Activated T-cell treated with anti-CD3 and anti-CD28 coated beads, Interleukin-2, amount 50 U/mL, for 1 hour (primary cell): Measurements from ENCODE around the gene RAB5B.
"Not testable (repeated sequence)": the region's sequence is repeated elsewhere in the genome, so short reads cannot be mapped to it uniquely, and the experiment has no call there.

Experiments
- DNase-seq: peaks from one replicate; pipeline ENCODE4 v3.0.0-alpha.2; 2020

The RAB5B gene

GRCh38 chr12:55984861-55985260, 11.0 kb downstream of the RAB5B start:
- no peak for DNase-seq

DNA sequence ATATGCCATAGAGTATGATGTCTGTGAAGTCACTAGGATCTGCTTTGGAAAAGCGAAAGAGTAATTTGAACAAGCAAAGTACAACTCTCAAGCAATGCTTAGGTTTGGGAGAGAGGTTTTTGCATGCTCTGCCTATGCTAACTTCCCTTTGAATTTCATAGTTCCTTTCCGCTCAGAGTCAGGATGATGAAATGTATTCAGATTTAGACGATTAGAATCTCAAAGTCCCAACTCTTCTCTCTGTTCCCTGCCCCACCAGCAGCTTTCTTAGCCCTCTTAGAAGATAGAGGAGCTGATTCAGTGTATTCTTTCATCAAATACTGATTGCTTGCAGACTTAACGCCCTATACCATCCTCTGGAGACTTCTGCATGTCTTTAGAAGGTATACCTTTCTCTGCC, 11.5 kb downstream of the RAB5B start:
- DNase-seq: no peak

DNA sequence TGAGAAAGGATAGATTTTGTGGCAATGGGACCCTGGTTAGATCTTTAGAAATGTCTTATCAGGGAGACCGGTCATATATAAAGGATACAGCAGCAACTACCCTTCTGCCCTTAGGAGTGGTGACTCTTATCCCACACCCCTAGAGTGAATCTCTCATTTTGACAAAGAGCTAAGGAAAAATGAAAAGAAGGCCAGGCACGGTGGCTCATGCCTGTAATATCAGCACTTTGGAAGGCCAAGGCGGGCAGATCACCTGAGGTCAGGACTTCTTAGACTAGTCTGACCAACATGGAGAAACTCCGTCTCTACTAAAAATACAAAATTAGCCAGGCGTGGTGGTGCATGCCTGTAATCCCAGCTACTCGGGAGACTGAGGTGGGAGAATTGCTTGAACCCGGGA, 12.1 kb downstream of the RAB5B start:
- DNase-seq: not testable (repeated sequence)

DNA sequence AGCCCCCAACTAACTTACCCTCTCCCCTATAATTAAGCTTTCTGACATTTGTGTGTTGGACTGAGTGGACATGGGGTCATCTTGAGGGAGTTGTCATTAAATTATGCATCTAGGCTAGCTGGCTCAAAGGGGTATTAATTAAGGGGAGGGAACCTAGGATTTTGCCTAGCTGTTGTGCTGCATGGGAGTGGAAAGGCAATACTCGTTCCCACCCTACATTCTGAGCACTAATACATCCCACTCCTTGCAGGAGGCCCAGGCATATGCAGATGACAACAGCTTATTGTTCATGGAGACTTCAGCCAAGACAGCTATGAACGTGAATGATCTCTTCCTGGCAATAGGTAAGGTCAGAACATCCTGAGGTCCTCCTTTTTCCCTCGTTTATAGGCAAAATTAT, 17.2 kb downstream of the RAB5B start:
- DNase-seq: no peak

GRCh38 chr12:55993230-55993853, 19.5 kb downstream of the RAB5B start:
- no peak for DNase-seq

DNA sequence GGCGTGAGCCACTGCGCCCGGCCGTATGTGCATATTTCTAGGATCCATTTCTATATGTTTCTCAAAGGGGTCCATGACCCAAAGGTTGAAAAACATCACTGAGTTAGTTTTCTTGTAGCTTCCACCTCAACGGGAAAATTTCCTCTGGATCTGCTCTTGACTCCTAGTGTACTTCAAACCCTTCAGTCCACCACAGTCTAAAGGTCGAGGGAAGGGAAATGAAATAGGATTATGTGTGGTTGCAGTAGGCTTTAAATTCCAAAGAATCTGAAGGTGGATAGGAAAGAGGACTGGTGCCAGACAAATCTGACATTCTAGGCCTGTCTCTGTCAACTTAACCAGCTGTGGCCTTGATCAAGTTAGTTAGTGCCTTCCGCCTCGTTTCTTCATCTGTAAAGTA, 21.5 kb downstream of the RAB5B start:
- DNase-seq: no peak

- peak; percentile 56 for DNase-seq
These were observed 22.4 kb downstream of the RAB5B start for GRCh38 chr12:55996201-55996714.

GRCh38 chr12:55996715-55997534, 23.0 kb downstream of the RAB5B start, which contains the start of gene SUOX:
SUOX (plus strand) TSS chr12:55997276; CDS start chr12:56002222, 4,946 bp downstream.
- DNase-seq: no peak

DNA sequence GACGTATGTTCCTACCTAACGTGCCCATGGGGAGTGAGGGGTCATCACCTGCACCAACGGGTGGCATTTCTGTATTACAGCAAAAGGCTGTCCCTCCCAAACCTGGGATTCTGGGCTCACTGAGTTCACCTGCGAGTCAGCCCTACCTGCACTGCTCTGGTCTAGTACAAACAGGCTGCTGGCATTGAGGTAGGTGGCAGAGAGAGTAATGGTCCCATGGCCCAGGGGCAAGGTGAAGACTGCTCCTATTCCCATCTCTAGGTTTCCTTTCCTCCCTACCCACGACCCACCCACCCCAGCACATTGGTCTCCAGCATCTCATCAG, 23.6 kb downstream of the RAB5B start:
- no peak for DNase-seq

- not testable (repeated sequence) for DNase-seq
These were observed 25.6 kb downstream of the RAB5B start for GRCh38 chr12:55999522-55999921.

DNA sequence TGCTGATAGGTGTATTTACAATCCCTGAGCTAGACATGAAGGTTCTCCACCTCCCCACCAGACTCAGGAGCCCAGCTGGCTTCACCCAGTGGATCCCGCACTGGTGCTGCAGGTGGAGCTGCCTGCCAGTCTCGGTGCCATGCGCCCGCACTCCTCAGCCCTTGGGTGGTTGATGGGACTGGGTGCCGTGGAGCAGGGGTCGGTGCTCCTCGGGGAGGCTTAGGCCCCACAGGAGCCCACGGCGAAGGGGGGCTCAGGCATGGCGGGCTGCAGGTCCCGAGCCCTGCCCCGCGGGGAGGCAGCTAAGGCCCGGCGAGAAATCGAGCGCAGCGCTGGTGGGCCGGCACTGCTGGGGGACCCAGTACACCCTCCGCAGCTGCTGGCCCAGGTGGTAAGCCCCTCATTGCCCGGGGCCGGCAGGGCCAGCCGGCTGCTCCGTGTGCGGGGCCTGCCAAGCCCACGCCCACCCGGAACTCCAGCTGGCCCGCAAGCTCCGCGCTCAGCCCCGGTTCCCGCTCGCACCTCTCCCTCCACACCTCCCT, 26.2 kb downstream of the RAB5B start:
- not testable (repeated sequence) for DNase-seq

GRCh38 chr12:56001487-56002100, 27.7 kb downstream of the RAB5B start:
- no peak for DNase-seq

DNA sequence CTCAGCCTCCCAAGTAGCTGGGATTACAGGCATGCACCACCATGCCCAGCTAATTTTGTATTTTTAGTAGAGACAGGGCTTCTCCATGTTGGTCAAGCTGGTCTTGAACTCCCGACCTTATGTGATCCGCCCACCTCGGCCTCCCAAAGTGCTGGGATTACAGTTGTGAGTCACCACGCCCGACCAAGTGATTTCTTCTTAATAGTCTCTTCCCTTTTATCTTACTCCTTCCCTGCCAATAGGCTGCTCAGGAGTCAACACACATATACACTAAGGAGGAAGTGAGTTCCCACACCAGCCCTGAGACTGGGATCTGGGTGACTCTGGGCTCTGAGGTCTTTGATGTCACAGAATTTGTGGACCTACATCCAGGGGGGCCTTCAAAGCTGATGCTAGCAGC, 29.5 kb downstream of the RAB5B start:
- not testable (repeated sequence) for DNase-seq

GRCh38 chr12:56004211-56004610, 30.3 kb downstream of the RAB5B start:
- no peak for DNase-seq

DNA sequence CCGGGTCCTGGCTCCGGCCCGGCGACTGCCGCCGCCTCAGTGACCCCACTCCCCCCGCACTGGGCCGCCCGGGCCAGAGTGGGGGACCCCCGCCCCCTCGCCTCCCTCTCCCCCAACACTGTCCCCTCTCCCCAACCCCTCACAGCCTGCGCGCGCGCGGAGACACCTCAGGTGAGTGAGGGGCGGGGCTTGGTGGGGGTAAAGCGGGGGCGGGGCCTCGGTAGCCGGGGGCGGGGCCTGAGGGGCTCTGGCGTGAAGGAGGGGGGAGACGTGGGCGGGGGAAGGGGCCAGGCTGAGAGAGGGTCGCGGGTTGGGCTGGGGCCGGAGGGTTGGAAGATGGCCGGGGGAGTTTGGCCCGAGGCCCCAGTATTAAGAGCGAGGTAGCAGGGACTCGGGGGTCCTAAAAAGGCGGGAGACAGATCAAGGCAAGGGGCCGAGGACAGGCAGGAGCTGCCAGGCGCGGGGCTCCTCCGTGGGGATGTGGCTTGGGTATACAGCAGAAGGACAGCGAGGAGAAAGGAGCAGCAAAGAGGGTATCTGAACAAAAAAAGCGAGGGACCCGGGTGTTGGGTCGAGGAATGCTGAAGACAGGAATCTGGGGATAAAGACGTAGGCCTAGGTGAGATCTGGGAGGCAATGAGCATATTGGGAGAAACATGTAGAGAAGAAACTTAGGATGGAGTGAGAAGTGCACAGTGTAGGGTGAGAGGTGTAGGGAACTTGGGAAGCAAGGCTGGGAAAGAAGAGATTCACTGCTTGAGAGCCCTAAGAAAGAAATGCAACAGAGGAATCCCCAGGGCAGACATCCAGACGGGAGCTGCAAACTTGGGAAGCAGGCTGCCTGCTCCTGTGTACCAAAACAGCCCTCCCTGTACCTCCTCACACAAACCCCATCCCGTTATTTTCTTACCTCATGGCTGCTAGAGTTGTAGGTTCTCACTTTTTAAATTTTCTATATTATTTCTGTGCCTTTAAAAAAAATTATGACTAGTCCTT, 34.0 kb downstream of the RAB5B start:
- DNase-seq: peak; percentile 76

GRCh38 chr12:56010111-56010570, 36.3 kb downstream of the RAB5B start:
- no peak for DNase-seq

- DNase-seq: no peak
These were observed 37.7 kb downstream of the RAB5B start for GRCh38 chr12:56011509-56012090.

DNA sequence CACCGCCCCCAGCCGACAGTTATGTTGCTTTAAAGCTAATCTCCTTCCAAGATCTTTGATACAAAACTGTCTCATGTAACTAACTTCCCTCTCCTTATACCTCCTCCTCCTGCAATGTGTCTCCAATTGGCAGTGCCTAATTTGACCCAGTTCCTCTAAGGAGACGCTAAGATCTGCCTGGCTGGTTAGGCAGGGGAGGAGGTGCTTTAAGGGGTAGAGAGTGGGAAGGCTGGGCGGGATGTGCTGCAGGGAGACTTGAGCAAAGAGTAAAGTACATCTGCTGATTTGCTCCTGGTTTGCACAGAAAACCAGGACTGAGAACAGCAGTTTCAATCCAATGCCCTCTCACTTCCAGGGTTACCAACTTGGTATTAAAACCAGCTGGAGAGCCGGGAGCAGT, 39.6 kb downstream of the RAB5B start:
- DNase-seq: no peak

DNA sequence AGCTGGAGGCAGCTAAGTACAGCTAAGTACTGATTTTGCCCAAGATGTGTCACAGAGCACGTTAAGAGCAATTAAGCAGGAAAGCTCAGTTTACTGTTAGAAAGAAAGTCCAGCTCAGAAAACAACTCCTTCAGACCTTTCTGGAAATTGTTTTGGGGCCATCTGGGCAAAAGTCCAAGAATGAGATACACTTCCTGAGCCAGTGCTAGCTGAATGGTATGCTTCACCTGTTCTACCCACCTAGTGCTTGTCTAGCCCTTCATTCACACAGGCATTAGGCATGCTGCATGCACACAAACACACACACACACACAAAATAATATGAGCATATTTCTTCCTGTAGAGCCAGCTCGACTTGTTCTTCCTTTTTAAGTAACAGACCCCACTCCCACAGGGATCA, 40.3 kb downstream of the RAB5B start:
- no peak for DNase-seq

DNA sequence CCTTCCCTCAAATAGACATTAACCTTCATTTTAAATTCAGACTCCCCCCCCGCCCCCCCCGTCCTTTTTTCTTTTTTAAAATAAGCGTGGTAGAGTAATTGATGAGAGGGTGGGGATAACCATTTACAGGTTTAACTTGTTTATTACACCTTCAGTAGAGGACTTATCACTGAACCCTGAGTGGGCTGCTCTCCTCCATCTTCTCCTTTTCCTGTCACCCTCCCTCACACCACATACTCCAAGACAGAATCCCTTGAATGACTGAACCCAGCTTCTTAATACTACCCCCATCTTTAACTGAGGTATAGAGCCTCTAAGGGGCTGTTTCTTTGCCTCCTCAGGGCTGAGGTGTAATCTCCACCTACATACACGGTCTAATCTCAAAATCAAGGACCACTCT, 43.3 kb downstream of the RAB5B start:
- DNase-seq: no peak

DNA sequence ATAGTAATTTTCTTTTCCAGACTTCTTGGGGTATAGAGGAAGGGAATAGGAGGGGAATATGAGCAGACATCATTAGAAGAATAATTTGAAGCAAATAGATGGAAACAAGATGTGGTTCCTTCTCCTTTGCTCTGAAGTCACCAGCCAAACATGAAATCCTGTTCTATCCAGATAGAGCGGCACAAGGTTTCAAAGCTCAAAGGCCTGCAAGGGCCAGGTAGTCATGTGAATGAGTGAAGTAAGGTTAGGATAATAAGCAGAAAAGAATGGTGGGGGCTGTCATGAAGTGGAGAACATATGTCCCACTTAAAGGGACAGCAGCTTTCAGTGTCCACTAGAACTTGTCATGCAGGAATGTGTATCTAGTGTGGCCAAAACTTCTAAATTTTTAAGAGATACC, 44.5 kb downstream of the RAB5B start:
- DNase-seq: no peak
